Activated CD8-positive, alpha-beta memory T cell treated with anti-CD3 and anti-CD28 coated beads, Interleukin-2, amount 50 U/mL, for 24 hours (primary cell): Measurements from ENCODE around the gene IGFBP4.

ENCODE experiments used
- DNase-seq: peaks from one replicate; pipeline ENCODE4 v3.0.0-alpha.2; 2020; ENCODE audit errors: extremely low read depth

IGFBP4 gene

DNA sequence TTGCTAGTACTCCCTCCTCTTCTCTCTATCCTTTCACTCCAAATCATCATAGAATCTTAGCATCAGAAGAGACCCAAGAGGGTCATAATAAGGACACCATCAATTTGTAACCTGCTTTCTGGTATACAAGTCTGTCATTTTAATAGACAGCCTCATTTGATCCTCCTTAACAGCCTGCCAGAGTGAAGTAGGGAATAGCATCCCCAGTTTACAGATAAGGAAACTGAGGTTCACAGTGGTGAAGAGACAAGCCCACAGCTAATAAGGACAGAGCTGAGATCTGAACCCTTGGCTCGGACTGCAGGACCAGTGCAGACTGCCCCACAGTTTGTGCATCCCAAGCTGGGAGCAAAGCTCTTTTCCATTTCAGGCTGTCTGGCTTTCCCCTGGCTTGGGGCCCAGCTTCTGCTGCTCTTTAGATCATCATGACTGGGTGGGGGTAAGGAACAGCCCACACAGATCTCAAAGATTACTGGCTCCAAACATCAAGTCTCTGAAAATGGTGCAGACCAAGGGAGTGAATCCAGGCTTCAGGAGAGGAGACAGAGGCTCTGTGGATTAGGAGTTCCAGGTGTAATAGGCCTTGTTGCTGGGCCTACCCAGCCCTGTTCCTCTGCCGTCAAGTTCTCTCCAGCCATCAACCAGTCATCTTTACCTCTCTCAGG, 10.3 kb upstream of the IGFBP4 start:
- DNase-seq: no peak

DNA sequence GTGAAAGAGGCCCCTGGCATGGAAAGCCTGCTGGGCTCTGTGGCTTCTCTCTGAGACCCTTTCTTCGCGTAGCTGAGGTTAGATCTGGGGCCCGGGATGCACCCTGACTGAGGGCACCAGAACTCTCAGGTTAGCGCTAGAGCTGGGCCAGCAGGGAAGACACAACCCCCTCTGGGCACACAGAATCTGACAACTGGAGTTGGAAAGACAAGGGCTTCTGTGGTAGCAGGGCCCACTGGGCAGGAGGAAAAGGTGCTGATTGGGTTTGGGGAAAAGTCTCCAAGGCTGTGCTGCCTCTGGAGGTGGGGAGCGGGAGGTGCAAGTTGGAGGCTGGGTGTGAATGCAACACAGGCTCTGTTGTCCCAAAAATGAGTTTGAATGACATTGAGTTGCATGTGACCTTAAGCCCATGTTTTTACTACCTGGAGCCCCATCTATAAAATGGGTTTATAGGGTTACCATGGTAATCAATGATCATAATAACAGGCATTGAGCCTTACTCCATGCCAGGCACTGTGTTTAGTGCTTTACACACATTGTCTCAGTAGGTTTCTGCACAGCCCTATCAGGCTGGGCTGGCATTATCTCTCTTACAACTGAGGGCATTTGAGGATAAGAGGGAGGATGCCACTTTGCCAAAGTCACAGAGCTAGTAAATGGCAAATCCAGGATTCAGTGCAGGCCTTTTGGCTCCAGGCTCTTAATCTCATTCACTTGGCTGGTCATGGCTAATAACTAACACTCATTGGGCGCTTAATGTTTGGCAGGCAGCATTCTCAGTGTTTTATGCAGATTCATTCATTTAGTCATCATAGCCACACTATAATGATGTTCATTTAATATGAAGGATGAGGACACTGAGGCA, 9.5 kb upstream of the IGFBP4 start:
- no peak for DNase-seq

GRCh38 chr17:40436636-40437035, 6.6 kb upstream of the IGFBP4 start:
- no peak for DNase-seq

DNA sequence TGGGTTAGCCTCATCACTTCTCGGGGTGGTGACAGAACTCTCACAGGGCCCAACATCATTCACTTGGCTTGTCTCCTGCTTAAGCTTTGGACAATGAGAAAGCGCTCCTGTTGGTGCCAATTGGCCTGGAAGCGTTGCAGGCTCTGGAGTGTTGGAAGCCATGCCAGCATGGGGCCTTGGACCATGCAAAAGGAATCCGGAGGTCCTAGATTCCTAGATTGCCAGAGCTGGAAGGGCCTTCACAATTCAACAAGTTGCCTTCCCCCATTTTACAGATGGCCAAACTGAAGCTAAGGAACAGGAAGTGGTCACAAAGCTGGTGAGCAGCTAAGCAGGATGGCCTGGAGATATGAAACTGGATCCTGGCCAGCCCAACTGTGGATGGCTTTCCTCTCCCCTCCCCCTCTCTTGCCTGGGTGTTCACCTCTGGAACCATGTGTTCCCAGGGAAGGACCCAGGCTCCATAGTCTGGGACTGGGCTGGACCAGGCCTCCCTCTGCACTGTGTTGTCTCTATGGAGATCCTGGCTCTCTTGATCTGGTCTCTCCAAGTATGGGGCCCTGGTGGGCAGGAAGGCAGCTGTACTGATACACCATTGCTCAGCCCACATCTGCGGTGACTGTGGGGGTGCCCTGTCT, 6.0 kb upstream of the IGFBP4 start:
- no peak for DNase-seq

DNA sequence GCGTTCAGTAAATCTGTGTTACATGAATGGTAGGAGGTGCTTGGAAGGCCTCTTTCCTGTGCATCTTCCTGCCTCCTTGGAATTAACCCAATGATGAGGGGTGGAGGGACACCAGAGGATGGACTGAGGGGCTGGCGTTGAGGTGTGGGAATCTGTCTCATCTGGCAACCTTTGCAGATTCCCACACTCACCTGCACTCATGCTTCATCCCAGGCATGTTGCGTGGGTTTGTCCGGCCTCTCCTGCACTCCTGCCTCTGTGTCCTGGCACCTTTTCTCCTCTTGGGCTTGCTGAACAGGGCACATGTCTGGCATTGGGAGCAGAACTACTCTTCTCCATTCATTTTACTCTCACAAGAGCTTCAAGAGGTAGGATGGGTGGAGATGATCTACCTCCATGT, 3.1 kb upstream of the IGFBP4 start:
- DNase-seq: no peak

DNA sequence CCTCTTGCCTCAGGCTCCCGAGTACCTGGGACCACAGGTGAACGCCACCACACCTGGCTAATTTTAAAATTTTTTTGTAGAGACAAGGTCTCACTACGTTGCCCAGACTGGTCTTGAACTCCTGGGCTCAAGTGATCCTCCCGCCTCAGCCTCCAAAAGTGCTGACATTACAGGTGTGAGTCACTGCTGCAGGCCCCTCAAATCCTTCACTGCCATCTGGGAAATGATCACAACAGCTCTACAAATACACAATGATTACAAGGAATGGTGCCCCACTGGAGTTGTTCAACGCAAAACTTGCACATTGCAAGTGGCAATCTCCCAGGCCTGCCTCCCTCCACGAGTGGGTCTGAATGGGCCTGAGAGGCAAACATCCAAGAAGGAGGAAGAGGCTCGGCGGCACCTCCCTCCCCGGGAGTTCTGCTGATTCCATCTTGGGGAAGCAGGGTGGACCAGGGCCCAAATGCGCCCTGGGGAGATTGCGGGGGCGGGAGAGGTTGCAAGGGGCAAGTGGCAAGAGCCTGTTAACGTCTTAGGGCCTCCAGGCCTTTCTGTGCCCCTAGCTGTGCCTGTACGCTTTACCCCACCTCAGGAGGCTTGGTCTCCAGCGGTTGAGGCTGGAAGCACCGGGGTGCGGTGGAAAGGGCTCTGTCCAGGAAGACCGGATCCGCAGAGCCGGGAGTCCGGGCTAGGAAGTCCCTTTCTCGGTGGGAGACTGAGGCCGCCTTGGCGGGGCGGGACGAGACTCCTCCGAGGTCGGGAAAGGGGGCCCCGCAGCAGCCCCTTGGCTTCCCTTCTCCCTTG, 656 bp upstream of the IGFBP4 start:
- DNase-seq: no peak

- DNase-seq: no peak
Observed at GRCh38 chr17:40443988-40444899, 994 bp downstream of the IGFBP4 start.

- DNase-seq: no peak
Observed at GRCh38 chr17:40445751-40446468, 2.7 kb downstream of the IGFBP4 start.

DNA sequence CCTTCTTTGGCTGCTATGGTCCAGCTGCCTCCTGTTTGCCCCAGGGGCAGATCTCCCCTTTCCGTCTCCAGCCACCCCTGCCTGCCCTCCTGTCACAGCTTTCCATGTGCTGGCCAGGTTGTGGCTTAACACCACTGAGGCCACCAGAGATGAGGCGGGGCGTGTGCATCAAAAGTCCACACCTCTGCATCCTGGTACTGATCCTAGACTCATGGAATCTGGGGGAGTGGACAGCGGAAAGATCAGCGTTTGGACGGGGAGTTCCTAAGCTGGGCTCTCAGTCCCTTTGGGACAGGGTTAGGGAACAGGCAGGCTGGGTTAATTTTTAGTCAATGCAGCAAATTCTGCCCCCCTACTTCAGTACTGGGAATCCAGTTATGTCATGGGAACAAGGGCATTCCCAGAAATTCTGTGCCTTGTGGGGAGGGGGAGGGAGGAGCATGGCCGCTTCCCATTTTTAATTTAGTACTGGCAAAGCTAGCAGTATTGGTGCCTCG, 3.9 kb downstream of the IGFBP4 start:
- no peak for DNase-seq

- DNase-seq: no peak
Observed at GRCh38 chr17:40447806-40448205, 4.6 kb downstream of the IGFBP4 start.

GRCh38 chr17:40448213-40448638, 5.0 kb downstream of the IGFBP4 start:
- no peak for DNase-seq

- no peak for DNase-seq
Observed at GRCh38 chr17:40448639-40449261, 5.5 kb downstream of the IGFBP4 start.

- DNase-seq: no peak
Observed at GRCh38 chr17:40450175-40450574, 6.9 kb downstream of the IGFBP4 start.

- no peak for DNase-seq
Observed at GRCh38 chr17:40451420-40451819, 8.2 kb downstream of the IGFBP4 start.

DNA sequence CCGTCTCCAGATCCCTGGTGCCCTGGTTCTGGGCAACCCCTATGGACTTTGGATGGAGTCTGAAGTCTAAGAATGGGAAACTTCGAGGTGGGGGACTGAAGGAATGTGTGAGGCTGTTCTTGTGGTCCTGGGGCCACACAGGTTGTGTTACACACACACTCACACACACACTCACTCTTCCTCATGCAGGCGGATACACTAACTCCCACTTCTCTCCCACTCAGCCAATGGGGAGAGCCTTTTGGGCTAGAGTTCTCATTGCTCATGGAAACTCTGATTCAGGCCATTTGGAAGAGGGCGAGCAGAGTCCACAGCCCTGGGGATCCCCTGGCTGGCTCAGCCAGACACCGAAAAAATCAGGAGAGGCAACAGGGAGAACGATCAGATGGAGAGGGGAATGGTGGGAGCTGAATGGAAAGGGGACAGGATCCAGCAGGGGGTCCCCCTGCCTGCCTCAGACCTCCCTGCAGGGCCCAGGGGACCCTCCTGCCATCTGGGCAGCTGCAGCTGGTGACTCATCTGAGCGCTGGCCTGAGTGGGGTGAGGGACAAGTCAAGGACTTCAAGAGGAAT, 9.1 kb downstream of the IGFBP4 start:
- DNase-seq: no peak

DNA sequence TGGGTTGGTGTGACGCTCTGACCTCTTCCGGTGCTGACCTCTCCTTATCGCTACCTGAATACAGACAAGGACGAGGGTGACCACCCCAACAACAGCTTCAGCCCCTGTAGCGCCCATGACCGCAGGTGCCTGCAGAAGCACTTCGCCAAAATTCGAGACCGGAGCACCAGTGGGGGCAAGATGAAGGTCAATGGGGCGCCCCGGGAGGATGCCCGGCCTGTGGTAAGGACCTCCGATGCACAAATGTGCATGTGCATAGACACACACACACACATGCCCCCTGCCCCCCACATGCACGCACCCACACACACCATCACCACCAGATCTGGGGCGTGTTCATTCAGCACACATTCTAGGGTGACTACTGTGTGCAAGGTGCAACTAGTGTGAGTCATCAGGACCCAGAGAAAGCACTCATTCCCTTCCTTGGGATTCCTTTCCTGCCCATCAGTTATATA, 9.7 kb downstream of the IGFBP4 start:
- no peak for DNase-seq

DNA sequence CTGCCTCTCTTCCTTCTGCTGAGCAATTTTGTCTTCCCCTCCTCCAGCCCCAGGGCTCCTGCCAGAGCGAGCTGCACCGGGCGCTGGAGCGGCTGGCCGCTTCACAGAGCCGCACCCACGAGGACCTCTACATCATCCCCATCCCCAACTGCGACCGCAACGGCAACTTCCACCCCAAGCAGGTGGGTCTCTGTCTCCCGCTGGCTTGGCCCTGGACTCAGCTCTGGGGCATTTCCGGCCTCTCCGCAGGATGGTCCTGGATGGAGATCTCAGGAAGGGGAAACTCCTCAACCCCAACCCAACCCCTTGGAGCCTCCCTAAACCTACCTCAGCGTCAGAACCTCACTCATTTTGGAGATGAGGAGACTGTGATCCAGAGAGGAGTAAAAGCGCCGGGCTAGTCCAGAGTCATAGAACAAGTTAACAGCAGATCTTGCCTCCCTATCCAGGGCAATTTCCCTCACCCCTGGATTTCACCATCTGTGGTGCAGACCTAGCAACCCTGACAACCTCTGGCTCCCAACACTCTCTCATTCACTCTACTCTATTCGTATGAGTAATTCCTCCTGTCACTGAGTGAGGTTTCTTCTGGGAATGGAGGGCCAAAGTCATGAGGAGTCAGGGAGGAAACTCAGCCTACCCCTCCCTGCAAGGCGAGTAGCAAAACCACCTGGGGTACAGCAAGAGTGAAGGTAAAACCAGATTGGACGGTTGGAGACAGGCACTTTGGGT, 10.8 kb downstream of the IGFBP4 start:
- DNase-seq: no peak

- DNase-seq: no peak
Observed at GRCh38 chr17:40454613-40454995, 11.4 kb downstream of the IGFBP4 start.
